GM12878 (cell line): ENCODE results near the gene WDR48. TPM values are rescaled to one million over a fixed set of nuclear protein-coding genes. Genes with fewer than 3 reads are reported as not detected.

Experiments used
- ATAC-seq: fragments of 200-7000 bp; cut with Tn5 transposase; 3 replicates; pipeline ENCODE4 v1.9.1; 2020; ENCODE audit warnings: mild to moderate bottlenecking, moderate library complexity
- Bru-seq: library from RNA; stranded (reverse); fragments of 400-500 nt; gene quantifications from one replicate; lab custom pipeline; 2021; lab: Mats Ljungman, UMichigan
- BruChase-seq, 2 experiments: library from RNA; stranded (reverse); fragments of 400-500 nt; gene quantifications; one replicate each; lab custom pipeline; 2021; lab: Mats Ljungman, UMichigan
- BruUV-seq: library from RNA; stranded (reverse); fragments of 400-500 nt; replicated peaks from 2 replicates; lab custom pipeline; 2021; lab: Mats Ljungman, UMichigan
- CTCF ChIA-PET: fragments of 300-600 bp; sonication (Branson Sonifier 250); formaldehyde crosslinking; extraction: SDS; loops from one replicate; lab custom pipeline; 2021; ENCODE audit warnings: inconsistent platforms; lab: Yijun Ruan, JAX
- POLR2A ChIA-PET: fragments of 350-600 bp; formaldehyde crosslinking; extraction: SDS; loops from one replicate; lab custom pipeline; 2021; ENCODE audit warnings: inconsistent platforms; lab: Charles Lee
- RAD21 ChIA-PET: fragments of 300-600 bp; sonication (Branson Sonifier 250); formaldehyde crosslinking; loops from one replicate; lab custom pipeline; 2023; ENCODE audit warnings: antibody characterized with exemption; ENCODE audit not compliant: unreplicated experiment; lab: Charles Lee
- SMC1A ChIA-PET: fragments of 300-600 bp; sonication (Branson Sonifier 250); formaldehyde crosslinking; loops from one replicate; lab custom pipeline; 2023; ENCODE audit not compliant: unreplicated experiment, uncharacterized antibody; lab: Charles Lee
- DNase-seq: peaks from one replicate; pipeline ENCODE4 v3.0.0-alpha.2; 2011; ENCODE audit warnings: low read depth, low spot score
- FAIRE-seq: peaks from 3 replicates; lab custom pipeline; 2011; peaks lifted over from hg19 to GRCh38; lab: Jason Lieb, UNC
- H2AFZ ChIP-seq: 2 replicates; pipeline ENCODE4 v1.6.0; 2011; ENCODE audit warnings: low read depth, low read length, control low read depth; ENCODE audit not compliant: control insufficient read depth
- H3K27ac ChIP-seq: 2 replicates; pipeline ENCODE4 v1.5.1; 2011; ENCODE audit warnings: control low read depth; ENCODE audit not compliant: control insufficient read depth, insufficient read depth
- H3K27me3 ChIP-seq, 2 experiments: replicated peaks in 1 of 2; 2 replicates each; pipeline versions ENCODE4 v1.6.0 to v1.6.1; 2011; ENCODE audit warnings: low read length in 1 of 2; ENCODE audit not compliant: control insufficient read depth in 2 of 2, insufficient read depth in 2 of 2
- H3K36me3 ChIP-seq, 2 experiments: 2 replicates each; pipeline ENCODE4 v1.5.1; 2011; ENCODE audit warnings: low read length in 1 of 2; ENCODE audit not compliant: control insufficient read depth in 2 of 2, insufficient read depth in 2 of 2
- H3K4me1 ChIP-seq: 2 replicates; pipeline ENCODE4 v1.6.1; 2011; ENCODE audit warnings: mild to moderate bottlenecking, low read length, moderate library complexity, mixed read lengths; ENCODE audit not compliant: control insufficient read depth, insufficient read depth
- H3K4me2 ChIP-seq: 2 replicates; pipeline ENCODE4 v1.6.0; 2011; ENCODE audit warnings: control low read depth; ENCODE audit not compliant: control insufficient read depth, insufficient read depth
- H3K4me3 ChIP-seq: fragments of 200-600 bp; sonication (generic); 2 replicates; pipeline ENCODE4 v1.5.1; 2016
- H3K79me2 ChIP-seq: 2 replicates; pipeline ENCODE4 v1.6.0; 2011; ENCODE audit warnings: low read length; ENCODE audit not compliant: control insufficient read depth, insufficient read depth
- H3K9ac ChIP-seq: 2 replicates; pipeline ENCODE4 v1.8.0; 2011; ENCODE audit warnings: low read length, control low read depth, mixed read lengths; ENCODE audit not compliant: control insufficient read depth, insufficient read depth
- H3K9me3 ChIP-seq: replicated peaks from 3 replicates; pipeline ENCODE4 v1.5.1; 2011; ENCODE audit warnings: mild to moderate bottlenecking, low read length; ENCODE audit not compliant: control insufficient read depth, insufficient read depth
- H4K20me1 ChIP-seq: 2 replicates; pipeline ENCODE4 v1.6.0; 2011; ENCODE audit not compliant: control insufficient read depth, insufficient read depth
- CBX3 ChIP-seq: fragments of 200-600 bp; sonication (generic); IDR thresholded peaks from 2 replicates; pipeline ENCODE4 v1.6.1; 2016; ENCODE audit warnings: low read depth, borderline replicate concordance
- EP300 ChIP-seq, 2 experiments: fragments of 150-350 bp in 1 of 2; IDR thresholded peaks; 2 replicates each; pipeline ENCODE4 v1.6.1; 2011 to 2012; ENCODE audit warnings: low read depth in 2 of 2, low read length in 2 of 2, borderline replicate concordance in 1 of 2, improper control_type of control experiment in 1 of 2, inconsistent platforms in 1 of 2; ENCODE audit not compliant: control insufficient read depth in 1 of 2
- NR2F1 ChIP-seq: fragments of 450-650 bp; conservative IDR thresholded peaks from 2 replicates; pipeline ENCODE4 v1.6.1; 2017; ENCODE audit warnings: mild to moderate bottlenecking
- RBBP5 ChIP-seq: fragments of 200-600 bp; sonication (generic); conservative IDR thresholded peaks from 2 replicates; pipeline ENCODE4 v1.6.1; 2016
- SP1 ChIP-seq: IDR thresholded peaks from one replicate; pipeline ENCODE4 v1.6.1; 2011; ENCODE audit warnings: low read depth, low read length
- SREBF2 ChIP-seq: IDR thresholded peaks from 2 replicates; pipeline ENCODE4 v1.6.1; 2012; ENCODE audit warnings: mild to moderate bottlenecking, low read length
- TCF12 ChIP-seq: IDR thresholded peaks from 2 replicates; pipeline ENCODE4 v1.6.1; 2011; ENCODE audit warnings: low read depth, mild to moderate bottlenecking, low read length
- WGBS: methylation state at CpG from one replicate; pipeline ENCODE4 v1.1.6; 2016; ENCODE audit warnings: low lambda C conversion rate; ENCODE audit not compliant: insufficient replicate concordance, insufficient coverage; ENCODE audit errors: missing lambda C conversion rate; 5-methylcytosine and 5-hydroxymethylcytosine counted together
- in situ Hi-C: fragments of 300-500 bp; cut with MboI; formaldehyde crosslinking; loops from 9 replicates; pipeline ENCODE4 v1.14.3; 2018; ENCODE audit warnings: mixed read lengths
- intact Hi-C: fragments of 100-400 bp; cut with micrococcal nuclease; formaldehyde crosslinking; loops from one replicate; pipeline ENCODE4 v1.14.2; 2022; ENCODE audit not compliant: unreplicated experiment
- long read RNA-seq, 2 experiments: library from polyadenylated mRNA; unstranded; transcript quantifications; one replicate each; pipeline ENCODE4 v2.0.0, GENCODE V29; 2019 to 2020
- polyA minus RNA-seq, 3 experiments: library from RNA; depleted of rRNA, polyadenylated mRNA; stranded (reverse); fragments of >200 nt; gene quantifications; 2 replicates each; pipeline ENCODE4 v1.2.3, GENCODE V29; 2011
- polyA plus RNA-seq, 11 experiments: library from polyadenylated mRNA; depleted of rRNA in 4 of 11; unstranded in 6 of 11; stranded (reverse) in 5 of 11; fragments of >200 nt; fragmentation: Nextera tagmentation in 4 of 11; fragmentation: Illumina TruSeq in 1 of 11; extraction: Ambion mirVana in 4 of 11; extraction: Trizol in 1 of 11; gene quantifications; 1 replicate in 1 of 11; 2 replicates in 10 of 11; pipeline versions ENCODE4 v1.2.1 to v1.2.3, GENCODE V29; 2011 to 2016; ENCODE audit warnings: inconsistent platforms in 2 of 11, missing spikeins in 2 of 11, low read depth in 1 of 11
- total RNA-seq, 4 experiments: library from RNA; depleted of rRNA in 3 of 4; stranded (reverse); fragments of >200 nt in 3 of 4; fragmentation: Illumina TruSeq in 1 of 4; extraction: Trizol in 1 of 4; gene quantifications; 2 replicates each; pipeline versions ENCODE4 v1.2.1 to v1.2.3, GENCODE V29; 2013 to 2021
- TF ChIP-seq, protein P1 (sequence below): fragments of 450-650 bp; IDR thresholded peaks from 2 replicates; pipeline ENCODE4 v1.6.1; 2016; ENCODE audit warnings: mild to moderate bottlenecking, moderate library complexity, borderline replicate concordance
- TF ChIP-seq, protein P2 (sequence below): IDR thresholded peaks from 2 replicates; pipeline ENCODE4 v1.6.1; 2011; ENCODE audit warnings: mild to moderate bottlenecking, low read depth, low read length, moderate library complexity; ENCODE audit not compliant: insufficient replicate concordance
- TF ChIP-seq, protein P3 (sequence below): fragments of 150-350 bp; IDR thresholded peaks from 2 replicates; pipeline ENCODE4 v1.6.1; 2014; ENCODE audit warnings: mild to moderate bottlenecking, low read depth, low read length

The WDR48 gene
- 75.6 and 81.8 TPM in 2 replicates for total RNA-seq (2013; cell fraction: nucleolus; rRNA removed)
- total RNA-seq (2014; rRNA removed) (20.2 and 22.7 TPM in 2 replicates), total RNA-seq (2014; rRNA removed; fragmentation: Illumina TruSeq; extraction: Trizol) (30.0 and 30.3 TPM in 2 replicates), total RNA-seq (2021) (27.8 and 28.7 TPM in 2 replicates), polyA plus RNA-seq (2011; rRNA removed) (43.8 and 63.5 TPM in 2 replicates), polyA plus RNA-seq (2014; fragmentation: Illumina TruSeq; extraction: Trizol) (36.7 and 40.3 TPM in 2 replicates), polyA plus RNA-seq (2014; fragmentation: Nextera tagmentation; extraction: Ambion mirVana) (10 to 100 TPM; 16.8 to 17.1 TPM), polyA plus RNA-seq (2014; rRNA removed) (17.0 and 18.7 TPM in 2 replicates), polyA plus RNA-seq (2016; fragmentation: Nextera tagmentation; extraction: Ambion mirVana) (10 to 100 TPM; 38.4 to 40.6 TPM), polyA minus RNA-seq (2011; rRNA and poly(A)+ RNA removed) (23.2 and 51.3 TPM in 2 replicates), Bru-seq, nascent RNA (percentile 89 among the genes with signal in this experiment), BruChase-seq, experiment 1, labeled RNA remaining after a 6-hour chase (percentile 84 among the genes with signal in this experiment), BruChase-seq, experiment 2, labeled RNA remaining after a 2-hour chase (percentile 89 among the genes with signal in this experiment)
- 24.3 TPM for polyA plus RNA-seq (2011; ENCODE audit: low read depth)
- polyA plus RNA-seq (2011; cell fraction: cytosol; rRNA removed): 15.0 and 18.5 TPM in 2 replicates
- 28.6 and 34.7 TPM in 2 replicates for polyA plus RNA-seq (2011; cell fraction: nucleus; rRNA removed)
- polyA plus RNA-seq (2012): 17.5 and 21.2 TPM in 2 replicates
- polyA minus RNA-seq (2011; cell fraction: cytosol; rRNA and poly(A)+ RNA removed): 11.0 and 19.8 TPM in 2 replicates
- polyA minus RNA-seq (2011; cell fraction: nucleus; rRNA and poly(A)+ RNA removed): 18.9 and 19.0 TPM in 2 replicates
- long read RNA-seq, experiment 1, transcript WDR48-201 (19 exons, 3,707 nt): major isoform, 8 of 11 reads
- long read RNA-seq, experiment 1, partial matches to known transcripts: 3 of 11 reads
- long read RNA-seq, experiment 1, other reads (novel, unspliced or antisense): 0 of 11 reads
- long read RNA-seq, experiment 2, transcript WDR48-201 (19 exons, 3,707 nt): major isoform, 52 of 143 reads
- long read RNA-seq, experiment 2, partial matches to known transcripts: 76 of 143 reads
- long read RNA-seq, experiment 2, other reads (novel, unspliced or antisense): 15 of 143 reads

DNA sequence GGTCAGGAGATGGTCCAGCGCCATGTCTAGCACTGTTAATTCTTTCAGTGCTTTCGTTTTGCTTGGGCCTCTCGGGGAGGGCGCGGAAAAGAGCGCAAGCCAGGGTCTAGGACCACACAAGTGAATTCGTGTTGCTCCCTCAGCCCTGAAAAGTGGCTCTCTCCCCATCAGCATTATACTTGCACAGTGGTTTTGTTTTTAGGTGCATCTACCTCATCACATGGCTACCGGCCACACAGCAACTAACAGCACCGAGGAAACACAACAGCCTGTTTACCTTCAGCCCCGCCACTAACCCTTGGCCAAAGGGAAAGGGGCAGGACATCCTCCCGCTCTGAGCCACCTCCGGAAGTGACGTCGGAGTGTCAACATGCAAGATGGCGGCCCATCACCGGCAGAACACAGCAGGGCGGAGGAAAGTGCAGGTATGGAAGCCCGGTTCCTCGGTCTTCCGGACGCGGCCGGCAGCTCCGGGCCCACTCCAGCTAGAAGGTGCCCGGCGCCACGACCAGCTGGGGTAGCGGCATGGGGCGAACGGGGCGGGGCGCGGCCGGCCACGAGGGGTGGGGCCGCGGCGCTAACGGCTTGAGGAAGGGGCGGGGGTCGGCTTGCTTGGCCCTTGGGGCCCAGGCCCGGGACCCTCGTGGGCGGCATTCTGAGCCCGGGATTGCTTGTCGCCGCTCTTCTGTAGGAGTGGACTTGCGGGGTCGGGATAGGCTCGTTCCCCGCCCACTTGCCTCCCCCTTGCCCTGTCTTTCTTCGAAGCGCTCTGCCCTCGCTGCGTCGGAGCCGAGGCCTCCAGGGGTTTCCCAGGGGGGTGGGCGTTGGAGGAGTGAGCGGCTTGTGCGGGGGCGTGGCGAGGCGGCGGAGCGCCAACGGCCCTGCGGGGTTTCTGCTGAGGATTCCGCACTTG, at the start of gene WDR48, which contains the start of gene SCN11A:
Gene WDR48 (plus strand): TSS at position 368 of the 913 bp plus-strand sequence. CDS start 10 bp downstream, at position 378.
Gene SCN11A (minus strand): TSS at position 296 of the 913 bp plus-strand sequence. CDS start 101,582 bp downstream, outside the sequence.
- in situ Hi-C loops: no loop called here
- Histone ChIP-seq H3K9ac (peak within 1 kb of the TSS; percentile 84), H3K36me3 (no peaks in the 10 kb centered on the region), H3K4me2 (peak within 1 kb of the TSS; percentile 95), H2AFZ (peak within 1 kb of the TSS; percentile 99), H3K79me2 (peaks cover 15% of the 10 kb centered on the region), H3K4me1 (peaks cover 4% of the 10 kb centered on the region), H3K27ac (peak within 1 kb of the TSS; percentile 87), H3K4me3 (peak within 1 kb of the TSS; percentile 80), H4K20me1 (no peaks in the 10 kb centered on the region), H3K27me3 (no peaks in the 10 kb centered on the region), H3K9me3 (no peaks in the 10 kb centered on the region)
- ChIA-PET SMC1A (interaction anchor here (1.6 kb wide), 1 partner anchor 22 kb away, joined by 4 read pairs; no protein-coding TSS in a partner anchor), CTCF (interaction anchor here (0.9 to 1.5 kb wide), 2 partner anchors 22 to 52 kb away, joined by 3 to 9 read pairs; no protein-coding TSS in a partner anchor), POLR2A (no interaction called here), RAD21 (no interaction called here)
- TSS peak; percentile 98 for BruUV-seq
- DNase-seq (peak; percentile 68), ATAC-seq (peak; percentile 96), FAIRE-seq (peak; percentile 91)
- intact Hi-C loops: no loop called here
- under 1% methylated on average over 54 of the region's 68 CpGs for WGBS
- TF ChIP-seq EP300 (IDR thresholded peaks at IDR 0.05; ENCODE audit: borderline replicate concordance in 1 of 2, control insufficient read depth in 1 of 2, low read depth in 2 of 2, low read length in 2 of 2) (no peak), RBBP5 (no peak), SP1 (peak; percentile 61), NR2F1 (peak; percentile 5; the same call in 1 of the 2 replicates), TCF12 (peak; percentile 62), CBX3 (no peak), SREBF2 (no peak)
- TF ChIP-seq, protein P1, sequence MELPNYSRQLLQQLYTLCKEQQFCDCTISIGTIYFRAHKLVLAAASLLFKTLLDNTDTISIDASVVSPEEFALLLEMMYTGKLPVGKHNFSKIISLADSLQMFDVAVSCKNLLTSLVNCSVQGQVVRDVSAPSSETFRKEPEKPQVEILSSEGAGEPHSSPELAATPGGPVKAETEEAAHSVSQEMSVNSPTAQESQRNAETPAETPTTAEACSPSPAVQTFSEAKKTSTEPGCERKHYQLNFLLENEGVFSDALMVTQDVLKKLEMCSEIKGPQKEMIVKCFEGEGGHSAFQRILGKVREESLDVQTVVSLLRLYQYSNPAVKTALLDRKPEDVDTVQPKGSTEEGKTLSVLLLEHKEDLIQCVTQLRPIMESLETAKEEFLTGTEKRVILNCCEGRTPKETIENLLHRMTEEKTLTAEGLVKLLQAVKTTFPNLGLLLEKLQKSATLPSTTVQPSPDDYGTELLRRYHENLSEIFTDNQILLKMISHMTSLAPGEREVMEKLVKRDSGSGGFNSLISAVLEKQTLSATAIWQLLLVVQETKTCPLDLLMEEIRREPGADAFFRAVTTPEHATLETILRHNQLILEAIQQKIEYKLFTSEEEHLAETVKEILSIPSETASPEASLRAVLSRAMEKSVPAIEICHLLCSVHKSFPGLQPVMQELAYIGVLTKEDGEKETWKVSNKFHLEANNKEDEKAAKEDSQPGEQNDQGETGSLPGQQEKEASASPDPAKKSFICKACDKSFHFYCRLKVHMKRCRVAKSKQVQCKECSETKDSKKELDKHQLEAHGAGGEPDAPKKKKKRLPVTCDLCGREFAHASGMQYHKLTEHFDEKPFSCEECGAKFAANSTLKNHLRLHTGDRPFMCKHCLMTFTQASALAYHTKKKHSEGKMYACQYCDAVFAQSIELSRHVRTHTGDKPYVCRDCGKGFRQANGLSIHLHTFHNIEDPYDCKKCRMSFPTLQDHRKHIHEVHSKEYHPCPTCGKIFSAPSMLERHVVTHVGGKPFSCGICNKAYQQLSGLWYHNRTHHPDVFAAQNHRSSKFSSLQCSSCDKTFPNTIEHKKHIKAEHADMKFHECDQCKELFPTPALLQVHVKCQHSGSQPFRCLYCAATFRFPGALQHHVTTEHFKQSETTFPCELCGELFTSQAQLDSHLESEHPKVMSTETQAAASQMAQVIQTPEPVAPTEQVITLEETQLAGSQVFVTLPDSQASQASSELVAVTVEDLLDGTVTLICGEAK: peak; percentile 87
- TF ChIP-seq, protein P2, sequence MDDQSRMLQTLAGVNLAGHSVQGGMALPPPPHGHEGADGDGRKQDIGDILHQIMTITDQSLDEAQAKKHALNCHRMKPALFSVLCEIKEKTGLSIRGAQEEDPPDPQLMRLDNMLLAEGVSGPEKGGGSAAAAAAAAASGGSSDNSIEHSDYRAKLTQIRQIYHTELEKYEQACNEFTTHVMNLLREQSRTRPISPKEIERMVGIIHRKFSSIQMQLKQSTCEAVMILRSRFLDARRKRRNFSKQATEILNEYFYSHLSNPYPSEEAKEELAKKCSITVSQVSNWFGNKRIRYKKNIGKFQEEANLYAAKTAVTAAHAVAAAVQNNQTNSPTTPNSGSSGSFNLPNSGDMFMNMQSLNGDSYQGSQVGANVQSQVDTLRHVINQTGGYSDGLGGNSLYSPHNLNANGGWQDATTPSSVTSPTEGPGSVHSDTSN: peak; percentile 61
- TF ChIP-seq, protein P3, sequence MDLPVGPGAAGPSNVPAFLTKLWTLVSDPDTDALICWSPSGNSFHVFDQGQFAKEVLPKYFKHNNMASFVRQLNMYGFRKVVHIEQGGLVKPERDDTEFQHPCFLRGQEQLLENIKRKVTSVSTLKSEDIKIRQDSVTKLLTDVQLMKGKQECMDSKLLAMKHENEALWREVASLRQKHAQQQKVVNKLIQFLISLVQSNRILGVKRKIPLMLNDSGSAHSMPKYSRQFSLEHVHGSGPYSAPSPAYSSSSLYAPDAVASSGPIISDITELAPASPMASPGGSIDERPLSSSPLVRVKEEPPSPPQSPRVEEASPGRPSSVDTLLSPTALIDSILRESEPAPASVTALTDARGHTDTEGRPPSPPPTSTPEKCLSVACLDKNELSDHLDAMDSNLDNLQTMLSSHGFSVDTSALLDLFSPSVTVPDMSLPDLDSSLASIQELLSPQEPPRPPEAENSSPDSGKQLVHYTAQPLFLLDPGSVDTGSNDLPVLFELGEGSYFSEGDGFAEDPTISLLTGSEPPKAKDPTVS: no peak
